Stromal cell of bone marrow (primary cell): ENCODE measurements around the gene GPSM1.

Experiments
- DNase-seq: peaks from one replicate; pipeline ENCODE4 v3.0.0-alpha.2; 2012; ENCODE audit warnings: low read depth

Gene GPSM1

GRCh38 chr9:136377341-136378169 lies 50.2 kb downstream of the GPSM1 start:
- no peak for DNase-seq

DNA sequence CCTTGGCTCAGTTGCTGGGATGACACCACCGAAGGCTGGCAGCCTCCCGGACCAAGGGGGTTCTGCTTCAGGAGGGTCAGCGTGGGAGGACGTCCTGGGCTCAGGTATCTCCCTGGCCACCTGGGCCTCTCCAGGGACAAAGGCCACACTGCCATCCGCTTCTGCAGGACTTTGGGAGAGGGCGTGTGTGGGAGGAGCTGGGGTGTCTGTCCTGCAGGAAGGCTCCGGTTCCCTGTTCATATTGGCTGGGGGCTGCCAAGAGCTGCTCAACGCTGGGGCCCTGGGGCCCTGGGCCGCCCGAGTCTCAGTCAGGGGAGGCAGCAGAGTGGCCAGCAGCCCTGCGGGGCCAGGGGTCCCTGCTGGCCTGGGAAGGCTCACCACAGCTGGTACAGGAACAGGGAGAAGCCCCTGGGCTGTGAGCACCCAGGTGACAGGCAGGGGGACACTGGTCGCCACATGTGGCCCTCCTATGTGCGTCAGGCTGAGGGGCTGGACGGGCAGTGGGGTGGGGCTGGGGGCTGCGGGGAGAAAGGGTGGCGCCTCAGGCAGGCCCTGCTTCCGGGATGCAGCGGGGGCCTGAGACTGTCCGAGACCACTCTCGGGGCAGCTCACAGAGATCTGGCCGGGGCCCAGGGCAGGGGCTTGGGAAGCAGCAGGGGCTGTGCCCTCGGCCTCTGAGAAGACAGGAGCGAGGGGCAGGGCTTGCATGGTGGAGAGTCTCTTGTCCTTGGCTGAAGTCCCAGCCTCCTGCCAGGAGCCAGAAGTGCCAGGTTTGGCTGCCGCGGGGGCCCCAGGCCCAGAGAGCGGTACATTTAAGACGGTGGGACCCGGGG lies 51.0 kb downstream of the GPSM1 start:
- DNase-seq: no peak

- no peak for DNase-seq
Observed at GRCh38 chr9:136379003-136379287, 51.6 kb downstream of the GPSM1 start.

DNA sequence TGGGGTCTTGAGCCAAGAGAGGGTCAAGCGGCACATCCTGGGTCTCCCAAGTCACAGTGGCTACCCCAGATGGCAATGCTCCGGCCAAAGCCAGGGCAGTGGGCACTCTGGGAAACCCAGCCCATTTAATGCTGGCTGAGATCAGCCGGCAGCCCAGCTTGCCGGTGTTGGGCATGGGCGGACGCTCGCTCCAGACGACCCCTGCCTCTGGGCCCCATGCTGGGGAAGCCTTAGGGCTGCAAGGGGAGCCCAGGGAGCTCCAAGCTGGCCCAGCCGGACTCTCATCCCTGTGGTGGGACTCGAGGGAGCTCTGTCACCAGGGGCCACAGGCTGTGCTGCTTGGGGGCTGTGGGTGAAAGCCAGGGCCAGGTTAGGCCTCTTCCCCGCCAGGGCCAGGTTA lies 52.1 kb downstream of the GPSM1 start:
- DNase-seq: no peak

GRCh38 chr9:136379891-136380290 lies 52.6 kb downstream of the GPSM1 start:
- DNase-seq: no peak

DNA sequence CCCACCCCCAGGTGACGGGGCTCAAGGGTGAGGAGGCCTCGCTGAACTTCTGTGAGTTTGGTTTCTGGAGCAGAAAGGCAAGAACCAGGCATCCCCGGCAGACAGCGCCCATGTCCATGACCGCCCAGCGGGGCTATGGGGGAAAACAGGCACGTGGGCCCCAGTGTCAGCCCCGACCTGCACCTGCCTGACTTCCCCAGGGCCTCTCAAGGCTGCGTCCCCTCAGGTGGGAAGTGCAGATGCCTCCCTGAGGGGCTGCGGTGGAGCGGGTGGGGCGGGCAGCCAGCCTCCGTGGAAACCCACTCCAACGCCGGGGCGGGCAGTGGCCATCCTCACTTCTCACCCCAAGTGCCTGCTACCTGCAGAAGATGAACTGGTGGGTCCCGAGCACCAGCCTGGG lies 53.0 kb downstream of the GPSM1 start:
- no peak for DNase-seq

GRCh38 chr9:136381311-136381710 lies 54.0 kb downstream of the GPSM1 start:
- no peak for DNase-seq

GRCh38 chr9:136381966-136382513 lies 54.7 kb downstream of the GPSM1 start:
- DNase-seq: no peak

GRCh38 chr9:136383436-136383835 lies 56.1 kb downstream of the GPSM1 start:
- DNase-seq: no peak

DNA sequence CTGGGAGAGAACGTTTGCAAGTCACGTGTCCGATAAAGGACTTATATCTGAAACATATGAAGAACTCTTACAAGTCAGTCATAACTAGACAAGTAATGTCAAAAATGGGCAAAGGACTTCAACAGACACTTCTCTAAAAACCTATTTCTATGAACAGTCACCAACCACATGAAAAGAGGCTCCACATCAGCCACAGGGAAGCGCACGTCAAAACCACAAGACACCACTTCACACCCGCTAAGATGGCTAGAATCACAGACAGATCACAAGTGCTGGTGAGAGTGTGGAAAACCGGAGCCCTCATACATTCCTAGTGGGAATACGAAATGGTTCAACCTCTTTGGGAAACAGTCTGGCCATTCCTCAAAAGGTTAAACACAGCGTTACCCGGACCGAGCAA lies 57.7 kb downstream of the GPSM1 start:
- no peak for DNase-seq

DNA sequence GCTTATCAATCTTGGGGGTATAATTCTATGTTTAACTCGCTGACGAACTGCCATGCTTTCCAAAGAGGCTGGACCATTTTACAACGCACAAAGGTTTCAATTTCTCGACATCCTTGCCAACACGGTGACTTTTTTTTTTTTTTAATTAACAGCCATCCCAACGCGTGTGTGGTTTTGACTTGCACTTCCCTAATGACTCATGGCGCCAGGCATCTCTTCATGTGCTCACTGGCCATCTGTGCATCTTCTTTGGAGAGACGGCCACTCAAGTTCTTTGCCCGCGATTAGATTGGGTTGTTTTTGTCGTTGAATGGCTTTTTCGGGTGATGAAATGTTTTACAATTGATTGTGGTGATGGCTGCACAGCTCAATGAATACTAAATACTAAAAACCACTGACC lies 58.7 kb downstream of the GPSM1 start:
- DNase-seq: no peak

- no peak for DNase-seq
Observed at GRCh38 chr9:136387217-136387616, 59.9 kb downstream of the GPSM1 start.

GRCh38 chr9:136389396-136389795 lies 62.1 kb downstream of the GPSM1 start:
- no peak for DNase-seq

GRCh38 chr9:136391737-136392537 lies 64.6 kb downstream of the GPSM1 start:
- no peak for DNase-seq

DNA sequence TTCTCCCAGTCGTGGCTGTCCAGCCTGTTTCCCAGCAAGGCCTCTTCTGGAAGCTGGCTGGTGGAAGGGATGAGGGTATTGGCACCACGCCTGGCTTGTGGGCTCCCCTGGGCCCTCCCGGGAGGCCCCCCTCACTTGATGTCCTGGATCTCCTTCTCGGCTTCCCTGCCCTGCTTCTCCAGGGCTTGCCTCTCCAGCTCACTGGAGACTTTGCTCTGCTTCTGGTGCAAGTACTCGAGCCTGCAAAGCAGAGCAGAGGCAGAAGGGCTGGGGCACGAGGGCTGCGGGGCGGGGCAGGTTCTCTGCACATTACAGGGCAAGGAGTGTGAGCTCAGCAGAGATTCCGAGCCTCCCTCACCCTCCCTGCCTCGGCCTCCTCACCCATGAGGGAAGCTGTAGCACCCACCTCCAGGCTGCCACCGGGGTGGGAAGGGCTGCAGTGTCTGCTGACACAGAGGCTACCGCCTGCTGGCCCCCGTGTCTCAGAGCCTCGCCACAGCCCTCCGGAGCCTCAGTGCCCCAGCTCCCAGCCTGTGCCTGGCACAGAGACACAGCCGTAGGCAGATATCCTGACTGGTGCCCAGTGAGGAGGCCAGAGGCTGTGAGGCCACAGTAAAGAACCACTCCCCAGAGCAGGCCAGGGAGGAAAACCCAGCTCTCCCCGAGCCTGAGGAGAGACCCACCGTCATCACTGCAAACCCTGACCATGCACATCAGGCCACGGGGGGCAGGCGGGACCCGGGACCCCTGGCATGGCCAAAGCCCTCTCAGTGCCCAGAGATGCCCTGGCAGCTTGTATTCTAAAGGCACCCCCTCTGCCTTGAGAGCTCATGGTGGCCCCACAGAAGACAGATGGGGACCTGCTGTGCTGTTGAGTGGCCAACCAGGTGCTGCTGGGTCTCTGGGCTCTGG lies 65.5 kb downstream of the GPSM1 start:
- peak; percentile 22 for DNase-seq

GRCh38 chr9:136393531-136393930 lies 66.2 kb downstream of the GPSM1 start:
- DNase-seq: no peak

GRCh38 chr9:136394312-136395019 lies 67.1 kb downstream of the GPSM1 start:
- peak; percentile 44 for DNase-seq

- DNase-seq: no peak
Observed at GRCh38 chr9:136395020-136395340, 67.6 kb downstream of the GPSM1 start.

- no peak for DNase-seq
Observed at GRCh38 chr9:136395345-136396218, 68.2 kb downstream of the GPSM1 start.

DNA sequence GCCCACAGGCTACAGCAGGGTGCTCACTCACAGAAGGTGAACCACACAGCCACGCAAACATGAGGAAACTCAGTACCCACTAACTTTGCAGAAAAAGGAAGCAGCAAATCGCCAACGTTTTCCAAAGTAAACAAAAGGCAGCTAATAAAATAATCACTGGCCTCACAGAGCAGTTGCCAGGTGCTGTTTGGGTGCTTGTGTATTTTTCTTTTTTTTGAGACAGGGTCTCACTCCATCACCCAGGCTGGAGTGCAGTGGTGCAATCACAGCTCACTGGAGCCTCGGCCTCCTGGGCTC lies 68.8 kb downstream of the GPSM1 start:
- no peak for DNase-seq
